GM12878 (cell line): ENCODE results near the gene CLDN34. TPM values are rescaled to one million over a fixed set of nuclear protein-coding genes. Genes with fewer than 3 reads are reported as not detected.

Experiments used
- ATAC-seq: fragments of 200-7000 bp; cut with Tn5 transposase; 3 replicates; pipeline ENCODE4 v1.9.1; 2020; ENCODE audit warnings: mild to moderate bottlenecking, moderate library complexity
- BruUV-seq: library from RNA; stranded (reverse); fragments of 400-500 nt; replicated peaks from 2 replicates; lab custom pipeline; 2021; lab: Mats Ljungman, UMichigan
- CTCF ChIA-PET: fragments of 300-600 bp; sonication (Branson Sonifier 250); formaldehyde crosslinking; extraction: SDS; loops from one replicate; lab custom pipeline; 2021; ENCODE audit warnings: inconsistent platforms; lab: Yijun Ruan, JAX
- POLR2A ChIA-PET: fragments of 350-600 bp; formaldehyde crosslinking; extraction: SDS; loops from one replicate; lab custom pipeline; 2021; ENCODE audit warnings: inconsistent platforms; lab: Charles Lee
- RAD21 ChIA-PET: fragments of 300-600 bp; sonication (Branson Sonifier 250); formaldehyde crosslinking; loops from one replicate; lab custom pipeline; 2023; ENCODE audit warnings: antibody characterized with exemption; ENCODE audit not compliant: unreplicated experiment; lab: Charles Lee
- SMC1A ChIA-PET: fragments of 300-600 bp; sonication (Branson Sonifier 250); formaldehyde crosslinking; loops from one replicate; lab custom pipeline; 2023; ENCODE audit not compliant: unreplicated experiment, uncharacterized antibody; lab: Charles Lee
- DNase-seq: peaks from one replicate; pipeline ENCODE4 v3.0.0-alpha.2; 2011; ENCODE audit warnings: low read depth, low spot score
- FAIRE-seq: peaks from 3 replicates; lab custom pipeline; 2011; peaks lifted over from hg19 to GRCh38; lab: Jason Lieb, UNC
- H2AFZ ChIP-seq: 2 replicates; pipeline ENCODE4 v1.6.0; 2011; ENCODE audit warnings: low read depth, low read length, control low read depth; ENCODE audit not compliant: control insufficient read depth
- H3K27ac ChIP-seq: 2 replicates; pipeline ENCODE4 v1.5.1; 2011; ENCODE audit warnings: control low read depth; ENCODE audit not compliant: control insufficient read depth, insufficient read depth
- H3K27me3 ChIP-seq, 2 experiments: replicated peaks in 1 of 2; 2 replicates each; pipeline versions ENCODE4 v1.6.0 to v1.6.1; 2011; ENCODE audit warnings: low read length in 1 of 2; ENCODE audit not compliant: control insufficient read depth in 2 of 2, insufficient read depth in 2 of 2
- H3K36me3 ChIP-seq, 2 experiments: 2 replicates each; pipeline ENCODE4 v1.5.1; 2011; ENCODE audit warnings: low read length in 1 of 2; ENCODE audit not compliant: control insufficient read depth in 2 of 2, insufficient read depth in 2 of 2
- H3K4me1 ChIP-seq: 2 replicates; pipeline ENCODE4 v1.6.1; 2011; ENCODE audit warnings: mild to moderate bottlenecking, low read length, moderate library complexity, mixed read lengths; ENCODE audit not compliant: control insufficient read depth, insufficient read depth
- H3K4me2 ChIP-seq: 2 replicates; pipeline ENCODE4 v1.6.0; 2011; ENCODE audit warnings: control low read depth; ENCODE audit not compliant: control insufficient read depth, insufficient read depth
- H3K4me3 ChIP-seq: fragments of 200-600 bp; sonication (generic); 2 replicates; pipeline ENCODE4 v1.5.1; 2016
- H3K79me2 ChIP-seq: 2 replicates; pipeline ENCODE4 v1.6.0; 2011; ENCODE audit warnings: low read length; ENCODE audit not compliant: control insufficient read depth, insufficient read depth
- H3K9ac ChIP-seq: 2 replicates; pipeline ENCODE4 v1.8.0; 2011; ENCODE audit warnings: low read length, control low read depth, mixed read lengths; ENCODE audit not compliant: control insufficient read depth, insufficient read depth
- H3K9me3 ChIP-seq: replicated peaks from 3 replicates; pipeline ENCODE4 v1.5.1; 2011; ENCODE audit warnings: mild to moderate bottlenecking, low read length; ENCODE audit not compliant: control insufficient read depth, insufficient read depth
- H4K20me1 ChIP-seq: 2 replicates; pipeline ENCODE4 v1.6.0; 2011; ENCODE audit not compliant: control insufficient read depth, insufficient read depth
- EGR1 ChIP-seq, 2 experiments: IDR thresholded peaks; 1 replicate in 1 of 2; 2 replicates in 1 of 2; pipeline ENCODE4 v1.6.1; 2011 to 2012; ENCODE audit warnings: low read depth in 2 of 2, low read length in 2 of 2, borderline replicate concordance in 1 of 2, mild to moderate bottlenecking in 1 of 2, moderate library complexity in 1 of 2
- ZNF687 ChIP-seq: fragments of 450-650 bp; IDR thresholded peaks from 2 replicates; pipeline ENCODE4 v1.6.1; 2017; ENCODE audit warnings: mild to moderate bottlenecking, moderate library complexity
- WGBS: methylation state at CpG from one replicate; pipeline ENCODE4 v1.1.6; 2016; ENCODE audit warnings: low lambda C conversion rate; ENCODE audit not compliant: insufficient replicate concordance, insufficient coverage; ENCODE audit errors: missing lambda C conversion rate; 5-methylcytosine and 5-hydroxymethylcytosine counted together
- in situ Hi-C: fragments of 300-500 bp; cut with MboI; formaldehyde crosslinking; loops from 9 replicates; pipeline ENCODE4 v1.14.3; 2018; ENCODE audit warnings: mixed read lengths
- intact Hi-C: fragments of 100-400 bp; cut with micrococcal nuclease; formaldehyde crosslinking; loops from one replicate; pipeline ENCODE4 v1.14.2; 2022; ENCODE audit not compliant: unreplicated experiment
- polyA plus RNA-seq, 11 experiments: library from polyadenylated mRNA; depleted of rRNA in 4 of 11; unstranded in 6 of 11; stranded (reverse) in 5 of 11; fragments of >200 nt; fragmentation: Nextera tagmentation in 4 of 11; fragmentation: Illumina TruSeq in 1 of 11; extraction: Ambion mirVana in 4 of 11; extraction: Trizol in 1 of 11; gene quantifications; 1 replicate in 1 of 11; 2 replicates in 10 of 11; pipeline versions ENCODE4 v1.2.1 to v1.2.3, GENCODE V29; 2011 to 2016; ENCODE audit warnings: inconsistent platforms in 2 of 11, missing spikeins in 2 of 11, low read depth in 1 of 11
- total RNA-seq, 4 experiments: library from RNA; depleted of rRNA in 3 of 4; stranded (reverse); fragments of >200 nt in 3 of 4; fragmentation: Illumina TruSeq in 1 of 4; extraction: Trizol in 1 of 4; gene quantifications; 2 replicates each; pipeline versions ENCODE4 v1.2.1 to v1.2.3, GENCODE V29; 2013 to 2021

The CLDN34 gene
- total and polyA plus RNA-seq, 10 of the 15 experiments (the other 5 are each of a cell fraction or from before 2014, with no cell fraction given) = not detected

DNA sequence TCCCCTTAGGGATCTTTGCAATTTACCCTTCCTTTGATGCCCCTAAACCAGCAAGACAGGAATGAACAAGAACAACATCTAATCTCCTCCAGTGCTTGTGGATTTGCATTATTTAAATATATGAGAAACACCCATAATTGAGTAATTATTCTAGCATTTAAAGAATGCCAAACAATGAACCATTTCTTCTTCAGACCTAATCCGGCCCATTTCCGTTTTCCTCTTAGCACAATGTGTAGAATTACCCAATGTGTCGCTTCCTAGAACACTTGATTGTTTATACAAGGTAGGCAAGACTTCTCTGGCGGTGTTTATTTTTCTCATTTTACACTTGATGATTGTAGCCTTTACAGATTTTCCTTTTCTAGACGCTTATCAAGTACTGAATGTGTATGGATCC is 43.5 kb downstream of the CLDN34 start:
- in situ Hi-C loops (no loop called here), intact Hi-C loops (no loop called here)
- H3K79me2 ChIP-seq = no peaks in the 10 kb centered on the region
- ChIA-PET RAD21 (interaction anchor here (0.8 to 3.0 kb wide), 11 partner anchors 11 to 108 kb away, joined by 3 to 53 read pairs (median 10); no protein-coding TSS in a partner anchor), POLR2A (interaction anchor here (1.3 to 2.7 kb wide), 4 partner anchors 9 to 103 kb away, joined by 3 to 26 read pairs (median 11); no protein-coding TSS in a partner anchor), SMC1A (interaction anchor here (1.4 to 4.4 kb wide), 10 partner anchors 9 to 108 kb away, joined by 4 to 54 read pairs (median 16); no protein-coding TSS in a partner anchor), CTCF (interaction anchor here (0.7 to 4.5 kb wide), 8 partner anchors 8 to 1128 kb away, joined by 3 to 57 read pairs (median 6); no protein-coding TSS in a partner anchor)
- no peaks in the 10 kb centered on the region for H4K20me1 ChIP-seq
- no peaks in the 10 kb centered on the region for H3K36me3 ChIP-seq
- no peak overlapping the region; the same call in 1 of the 2 replicates for H3K27ac ChIP-seq
- BruUV-seq = no TSS peak
- no peak overlapping the region for H3K4me2 ChIP-seq
- FAIRE-seq = no peak
- peaks cover 9% of the 10 kb centered on the region for H3K4me1 ChIP-seq
- WGBS = 46% methylated on average over 5 of the region's 5 CpGs
- no peak overlapping the region for H3K4me3 ChIP-seq
- no peaks in the 10 kb centered on the region; the same call in 2 of the 3 replicates for H3K9me3 ChIP-seq
- no peak overlapping the region for H2AFZ ChIP-seq
- H3K27me3 ChIP-seq = no peaks in the 10 kb centered on the region
- TF ChIP-seq EGR1 (IDR thresholded peaks at IDR 0.05; ENCODE audit: borderline replicate concordance in 1 of 2, low read depth in 2 of 2, low read length in 2 of 2) (no peak), ZNF687 (0 out of 2 replicates have a peak, but pooled peaks have one; percentile 8)
- no peak overlapping the region for H3K9ac ChIP-seq
- no peak for ATAC-seq
- no peak for DNase-seq
